ENCODE results near the gene IDUA. TPM values are rescaled to one million over a fixed set of nuclear protein-coding genes. Genes with fewer than 3 reads are reported as not detected.
A peak's percentile ranks its signal among the peaks of the same experiment; 100 is the strongest.

The IDUA gene
- total and polyA plus RNA-seq, 4 donors = 7.5 to 66.5 (median 21.6) TPM

GRCh38 chr4:1036095-1036494 lies 49.3 kb downstream of the IDUA start:
- H3K4me1 ChIP-seq (ENCODE audit: control insufficient read depth in 5 of 5, insufficient read depth in 5 of 5, low read length in 5 of 5) = peaks cover 0 to 60% (median 5%) of the 10 kb centered on the region in 5 donors
- no peak overlapping the region for H3K4me3 ChIP-seq
- TF ChIP-seq, protein P1, sequence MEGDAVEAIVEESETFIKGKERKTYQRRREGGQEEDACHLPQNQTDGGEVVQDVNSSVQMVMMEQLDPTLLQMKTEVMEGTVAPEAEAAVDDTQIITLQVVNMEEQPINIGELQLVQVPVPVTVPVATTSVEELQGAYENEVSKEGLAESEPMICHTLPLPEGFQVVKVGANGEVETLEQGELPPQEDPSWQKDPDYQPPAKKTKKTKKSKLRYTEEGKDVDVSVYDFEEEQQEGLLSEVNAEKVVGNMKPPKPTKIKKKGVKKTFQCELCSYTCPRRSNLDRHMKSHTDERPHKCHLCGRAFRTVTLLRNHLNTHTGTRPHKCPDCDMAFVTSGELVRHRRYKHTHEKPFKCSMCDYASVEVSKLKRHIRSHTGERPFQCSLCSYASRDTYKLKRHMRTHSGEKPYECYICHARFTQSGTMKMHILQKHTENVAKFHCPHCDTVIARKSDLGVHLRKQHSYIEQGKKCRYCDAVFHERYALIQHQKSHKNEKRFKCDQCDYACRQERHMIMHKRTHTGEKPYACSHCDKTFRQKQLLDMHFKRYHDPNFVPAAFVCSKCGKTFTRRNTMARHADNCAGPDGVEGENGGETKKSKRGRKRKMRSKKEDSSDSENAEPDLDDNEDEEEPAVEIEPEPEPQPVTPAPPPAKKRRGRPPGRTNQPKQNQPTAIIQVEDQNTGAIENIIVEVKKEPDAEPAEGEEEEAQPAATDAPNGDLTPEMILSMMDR (IDR thresholded peaks at IDR 0.05; ENCODE audit: control extremely low read depth, extremely low read depth) = no peak
- no peak overlapping the region for H3K9ac ChIP-seq (ENCODE audit: insufficient read depth in 1 of 2, low read length in 2 of 2)
- no peak for ATAC-seq (ENCODE audit: insufficient read depth, low FRiP score)
- H3K27ac ChIP-seq (ENCODE audit: low read depth in 1 of 2, low read length in 1 of 2) = no peak overlapping the region
- H3K36me3 ChIP-seq (ENCODE audit: control insufficient read depth in 4 of 4, insufficient read depth in 4 of 4, low read length in 4 of 4) = no peaks in the 10 kb centered on the region
- 86 to 90% methylated on average over 15 of the region's 15 CpGs for WGBS, 2 donors
- H3K27me3 ChIP-seq (ENCODE audit: control insufficient read depth in 3 of 3, insufficient read depth in 3 of 3, low read length in 2 of 3) = no peaks in the 10 kb centered on the region
- no peak for DNase-seq
- no peaks in the 10 kb centered on the region for H3K9me3 ChIP-seq (ENCODE audit: control insufficient read depth in 4 of 4, insufficient read depth in 3 of 4, low read length in 3 of 4)

GRCh38 chr4:1036976-1037810 lies 50.3 kb downstream of the IDUA start:
- H3K9ac ChIP-seq (ENCODE audit: insufficient read depth in 1 of 2, low read length in 2 of 2) = no peak overlapping the region
- WGBS, 2 donors = 90 to 93% methylated on average over 26 of the region's 26 CpGs
- no peak overlapping the region for H3K27ac ChIP-seq (ENCODE audit: low read depth in 1 of 2, low read length in 1 of 2)
- no peak for ATAC-seq (ENCODE audit: insufficient read depth, low FRiP score)
- DNase-seq = no peak
- peaks cover 0 to 70% (median 9%) of the 10 kb centered on the region in 5 donors for H3K4me1 ChIP-seq (ENCODE audit: control insufficient read depth in 5 of 5, insufficient read depth in 5 of 5, low read length in 5 of 5)
- H3K36me3 ChIP-seq (ENCODE audit: control insufficient read depth in 4 of 4, insufficient read depth in 4 of 4, low read length in 4 of 4) = no peaks in the 10 kb centered on the region
- no peaks in the 10 kb centered on the region for H3K27me3 ChIP-seq (ENCODE audit: control insufficient read depth in 3 of 3, insufficient read depth in 3 of 3, low read length in 2 of 3)
- H3K9me3 ChIP-seq (ENCODE audit: control insufficient read depth in 4 of 4, insufficient read depth in 3 of 4, low read length in 3 of 4) = no peaks in the 10 kb centered on the region
- no peak overlapping the region for H3K4me3 ChIP-seq
- TF ChIP-seq, protein P1 (IDR thresholded peaks at IDR 0.05; ENCODE audit: control extremely low read depth, extremely low read depth) = no peak

DNA sequence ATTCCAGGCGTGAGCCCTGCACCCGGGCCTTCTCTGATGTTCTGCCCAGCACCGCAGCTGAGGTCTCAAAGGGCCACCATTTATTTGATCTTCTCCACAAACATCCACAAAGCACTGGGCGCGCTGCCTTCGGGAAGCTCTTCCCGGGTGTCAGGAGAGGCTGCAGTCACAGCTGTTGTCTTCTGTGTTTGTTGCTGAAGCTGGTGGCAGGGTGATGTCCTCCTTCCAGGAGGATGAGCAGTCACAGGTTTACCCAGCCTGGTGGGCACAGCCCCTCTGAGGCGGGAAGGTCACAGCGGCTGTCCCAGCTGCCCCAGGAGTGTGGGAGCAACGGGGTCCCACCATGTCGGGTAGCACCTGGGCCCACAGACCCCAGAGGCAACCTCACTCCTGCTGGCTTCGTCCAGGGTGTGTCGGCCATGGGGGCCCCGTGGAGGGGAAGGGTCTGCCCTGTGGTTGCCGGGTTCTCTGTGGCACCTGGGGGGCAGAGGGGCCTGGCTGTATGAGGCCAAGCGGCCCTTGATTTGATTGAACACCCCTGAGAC lies 52.2 kb downstream of the IDUA start:
- ATAC-seq (ENCODE audit: insufficient read depth, low FRiP score) (no peak), DNase-seq (peak in 2 of 3 donors; percentile 45 to 50)
- Histone ChIP-seq H3K4me1 (ENCODE audit: control insufficient read depth in 5 of 5, insufficient read depth in 5 of 5, low read length in 5 of 5) (peaks cover 0 to 63% (median 15%) of the 10 kb centered on the region in 5 donors), H3K36me3 (ENCODE audit: control insufficient read depth in 4 of 4, insufficient read depth in 4 of 4, low read length in 4 of 4) (no peaks in the 10 kb centered on the region), H3K9ac (ENCODE audit: insufficient read depth in 1 of 2, low read length in 2 of 2) (no peak overlapping the region), H3K4me3 (no peak overlapping the region), H3K27me3 (ENCODE audit: control insufficient read depth in 3 of 3, insufficient read depth in 3 of 3, low read length in 2 of 3) (peaks cover 0 to 8% (median 0%) of the 10 kb centered on the region in 3 donors), H3K27ac (ENCODE audit: low read depth in 1 of 2, low read length in 1 of 2) (no peak overlapping the region), H3K9me3 (ENCODE audit: control insufficient read depth in 4 of 4, insufficient read depth in 3 of 4, low read length in 3 of 4) (no peaks in the 10 kb centered on the region)
- TF ChIP-seq, protein P1 (IDR thresholded peaks at IDR 0.05; ENCODE audit: control extremely low read depth, extremely low read depth) = no peak
- WGBS, 2 donors = 85 to 88% methylated on average over 16 of the region's 16 CpGs

All from lung (tissue), 12 donors.